GM19463 (cell line): ENCODE measurements around the gene DAW1.
"Not testable (repeated sequence)": the region's sequence is repeated elsewhere in the genome, so short reads cannot be mapped to it uniquely, and the experiment has no call there.

Source experiments
- ATAC-seq: cut with Tn5 transposase; IDR thresholded peaks from one replicate; pipeline ENCODE4 v1.9.1; 2021; ENCODE audit warnings: mild to moderate bottlenecking, moderate library complexity; ENCODE audit not compliant: unreplicated experiment

Gene DAW1

DNA sequence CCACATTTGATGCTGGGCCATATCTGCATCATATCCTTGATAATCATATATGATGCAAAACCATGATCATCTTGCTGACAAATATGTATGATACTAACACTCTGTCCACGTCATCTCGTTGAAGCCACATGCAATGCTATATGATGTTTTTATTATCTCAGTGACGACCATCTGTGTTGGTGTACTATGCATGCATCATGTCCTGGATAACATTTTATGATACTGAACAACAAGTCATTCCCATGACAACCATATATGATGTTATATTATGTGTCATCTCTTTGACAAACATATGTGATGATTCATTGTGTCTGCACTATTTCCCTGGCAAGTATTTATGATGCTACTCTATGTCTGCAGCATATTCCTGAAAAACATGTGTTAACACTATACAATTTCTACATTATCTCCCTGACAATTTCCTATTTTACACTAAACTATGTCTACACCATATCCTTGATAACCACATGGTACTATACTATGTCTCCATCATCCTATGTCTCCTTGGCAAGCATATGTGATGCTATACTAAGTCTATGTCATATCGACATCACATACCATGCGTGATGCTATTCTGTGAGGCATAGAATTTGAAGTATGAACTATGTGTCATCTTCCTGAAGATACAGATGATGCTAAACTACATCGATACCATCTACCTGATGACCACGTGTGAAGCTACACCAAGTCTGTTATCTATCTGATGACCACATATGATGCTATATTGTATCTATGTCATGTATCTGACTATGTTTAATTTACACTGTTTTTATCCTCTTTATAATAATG, 37.0 kb downstream of the DAW1 start:
- no peak for ATAC-seq

DNA sequence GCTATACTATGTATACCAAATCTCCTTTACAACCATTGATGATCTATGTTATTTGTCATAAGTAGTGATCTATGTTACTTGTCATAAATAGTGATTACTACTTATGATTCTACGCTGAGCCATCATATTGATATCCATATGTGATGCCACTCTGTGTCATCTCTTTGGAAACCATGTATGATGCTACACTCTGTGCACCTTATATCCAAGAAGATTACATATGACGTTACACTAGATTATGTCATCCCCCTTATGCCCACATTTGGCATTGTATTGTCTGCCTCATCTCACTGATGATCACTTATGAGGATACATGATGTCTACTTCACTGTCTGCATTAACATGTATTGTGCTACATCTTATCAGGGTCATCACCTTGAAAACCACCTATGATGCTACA, 42.9 kb downstream of the DAW1 start:
- no peak for ATAC-seq

- no peak for ATAC-seq
Observed at GRCh38 chr2:227921648-227922047, 50.2 kb downstream of the DAW1 start.

DNA sequence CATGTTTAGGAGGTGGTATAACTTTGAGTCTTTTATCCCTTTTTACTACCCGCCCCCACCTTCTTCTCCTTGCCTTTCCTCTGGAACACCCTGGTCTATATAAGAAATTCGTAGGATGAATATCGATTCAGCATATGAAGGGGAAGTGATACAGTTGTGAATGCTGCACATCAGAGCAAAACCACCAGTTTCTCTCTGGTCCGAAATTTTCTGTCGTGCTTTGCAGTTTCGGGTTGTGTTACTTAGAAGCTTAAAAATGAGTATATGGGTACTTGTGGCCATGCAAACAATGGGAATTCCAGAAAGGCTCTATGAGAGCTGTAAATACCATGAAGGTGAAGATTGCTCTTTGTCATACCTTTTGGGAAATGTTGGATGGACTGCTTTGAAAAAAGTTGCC, 60.6 kb downstream of the DAW1 start:
- no peak for ATAC-seq

DNA sequence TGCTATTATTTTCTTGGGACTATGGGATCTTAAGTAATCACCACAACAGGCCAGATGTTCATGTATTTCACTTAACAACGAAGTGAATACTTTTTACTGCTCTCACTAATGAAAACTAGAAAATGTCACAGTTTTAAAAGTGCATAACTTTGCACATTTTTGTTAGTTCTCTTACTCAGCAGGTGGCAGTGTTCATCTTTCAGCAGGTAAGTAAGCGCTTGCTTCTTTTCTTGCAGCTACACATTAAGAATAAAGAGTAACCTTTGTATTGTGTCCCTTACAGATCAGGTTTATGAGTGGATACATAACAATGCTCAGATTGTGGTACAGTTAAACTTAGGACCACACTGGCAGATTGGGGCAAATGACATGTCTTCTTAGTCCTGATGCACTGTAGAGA, 61.0 kb downstream of the DAW1 start:
- no peak for ATAC-seq

GRCh38 chr2:227933884-227934283, 62.5 kb downstream of the DAW1 start:
- no peak for ATAC-seq

GRCh38 chr2:227936249-227936648, 64.8 kb downstream of the DAW1 start:
- not testable (repeated sequence) for ATAC-seq

GRCh38 chr2:227939271-227940027, 68.0 kb downstream of the DAW1 start:
- no peak for ATAC-seq

- ATAC-seq: peak; percentile 72
Observed at GRCh38 chr2:227942021-227942420, 70.6 kb downstream of the DAW1 start.

DNA sequence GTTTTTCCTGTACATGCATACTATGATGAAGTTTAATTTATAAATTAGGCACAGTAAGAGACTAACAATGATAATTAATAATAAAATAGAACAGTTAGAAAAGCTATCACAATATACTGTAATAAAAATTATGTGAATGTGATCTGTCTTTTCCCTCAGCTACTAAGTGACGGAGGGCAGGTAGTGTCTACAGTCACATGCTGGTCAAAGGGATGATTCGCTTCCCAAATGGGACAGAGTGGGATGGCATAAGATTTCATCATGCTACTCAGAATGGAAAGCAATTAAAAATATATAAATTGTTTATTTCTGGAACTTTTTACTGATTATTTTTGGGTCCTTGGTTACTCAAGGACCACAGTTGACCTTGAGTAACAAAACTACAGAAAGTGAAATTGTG, 71.5 kb downstream of the DAW1 start:
- ATAC-seq: no peak

DNA sequence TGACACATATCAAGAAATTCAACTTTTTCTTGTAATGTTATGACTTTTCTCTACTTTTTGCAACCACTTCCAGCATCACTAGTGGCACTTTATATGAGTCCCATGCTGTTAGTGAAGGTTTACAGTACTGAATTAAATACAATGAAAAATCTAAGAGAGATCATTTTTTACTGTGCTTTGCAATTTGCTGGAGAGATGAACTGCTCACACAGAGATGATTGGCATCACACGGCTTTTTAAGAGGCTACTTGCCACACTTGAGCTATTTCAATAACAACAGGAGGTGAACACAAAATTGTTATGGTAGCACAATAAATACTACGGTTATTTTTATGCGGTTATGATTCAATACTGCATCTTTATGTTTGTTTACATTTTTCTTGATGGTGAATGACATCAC, 88.9 kb downstream of the DAW1 start:
- ATAC-seq: no peak

DNA sequence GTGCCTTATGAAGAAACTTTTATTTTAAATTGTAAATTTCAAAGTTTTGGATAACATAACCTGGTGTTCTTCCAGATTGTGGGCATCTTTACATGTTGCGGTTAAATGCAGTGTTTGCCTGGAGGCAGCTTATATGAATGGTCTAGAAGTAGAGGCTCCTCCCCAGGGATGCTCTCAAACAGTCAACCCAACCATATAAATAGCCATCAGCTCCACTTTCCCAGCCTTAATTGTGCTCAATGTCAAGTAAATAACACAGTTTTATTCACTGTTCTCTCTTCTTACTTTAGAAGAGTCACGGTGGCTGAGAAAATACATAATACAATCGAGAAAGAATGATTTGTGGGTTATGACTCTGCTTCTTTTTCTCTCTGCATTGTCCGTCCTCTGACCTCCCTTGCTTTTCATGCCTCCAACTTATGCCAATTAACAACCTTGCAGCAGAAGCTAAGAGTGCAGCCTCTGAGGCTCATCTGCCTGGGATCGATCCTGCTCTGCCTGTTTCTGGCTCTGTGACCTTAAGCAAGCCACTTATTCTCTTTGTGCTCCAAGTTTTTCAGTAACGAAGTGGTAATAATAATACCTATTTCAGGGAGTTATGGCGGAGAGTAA, 100.3 kb downstream of the DAW1 start:
- no peak for ATAC-seq

DNA sequence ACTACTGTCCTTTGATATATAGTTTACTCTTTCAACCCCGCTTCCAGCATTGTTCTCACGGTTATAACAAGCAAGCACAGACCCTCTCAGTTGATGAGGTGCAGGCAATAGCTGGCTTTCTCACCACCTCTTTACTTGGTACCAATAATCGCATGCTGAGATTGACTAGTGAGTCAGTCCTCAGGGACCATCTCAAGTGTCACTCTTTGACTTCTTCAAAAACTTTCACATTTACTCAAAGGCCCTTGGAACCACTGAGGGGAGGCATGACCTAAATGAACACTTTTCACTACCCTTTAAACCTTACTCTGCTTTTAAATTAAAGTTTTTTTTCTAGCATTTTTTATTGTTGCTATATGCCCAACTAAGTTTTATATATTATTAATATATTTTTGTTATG, 101.8 kb downstream of the DAW1 start:
- ATAC-seq: no peak
